Measurements from ENCODE around the gene PHLDA3.

Gene PHLDA3

GRCh38 chr1:201501812-201502510, 33.0 kb upstream of the PHLDA3 start (continued):
- no peak for TF ChIP-seq MEIS1 (CRISPR knock-in tag; IDR thresholded peaks at IDR 0.05; ENCODE audit: borderline replicate concordance)
- no peak for TF ChIP-seq REPIN1 (tag by site-specific recombination; IDR thresholded peaks at IDR 0.05; ENCODE audit: low read depth)
- no peak for TF ChIP-seq KLF7 (tag by site-specific recombination; IDR thresholded peaks at IDR 0.05; ENCODE audit: borderline replicate concordance)
- no peak for TF ChIP-seq ZNF521 (tag by site-specific recombination; IDR thresholded peaks at IDR 0.05)
- TF ChIP-seq ZBTB7A (tag by site-specific recombination; IDR thresholded peaks at IDR 0.05; ENCODE audit: low read depth), result no peak
- TF ChIP-seq IKZF3 (tag by site-specific recombination; IDR thresholded peaks at IDR 0.05), result no peak
- no peak for TF ChIP-seq ZNF18 (tag by site-specific recombination; IDR thresholded peaks at IDR 0.05)
- no peak for TF ChIP-seq ZNF335 (tag by site-specific recombination; conservative IDR thresholded peaks at IDR 0.05)
- TF ChIP-seq BCL11B (tag by site-specific recombination; IDR thresholded peaks at IDR 0.05; ENCODE audit: low read depth), result no peak
- peak; percentile 86 for TF ChIP-seq ZNF518A (tag by site-specific recombination; conservative IDR thresholded peaks at IDR 0.05; ENCODE audit: low read depth)
- 0 out of 2 replicates have a peak, but pooled peaks have one; percentile 57 for TF ChIP-seq ZNF292 (tag by site-specific recombination; IDR thresholded peaks at IDR 0.05; ENCODE audit: borderline replicate concordance, low read depth)
- peak; percentile 69; the same call in 1 of the 2 replicates for TF ChIP-seq ZNF558 (tag by site-specific recombination; IDR thresholded peaks at IDR 0.05)
- no peak for TF ChIP-seq KLF17 (tag by site-specific recombination; IDR thresholded peaks at IDR 0.05)
- no peak for TF ChIP-seq YY2 (tag by site-specific recombination; IDR thresholded peaks at IDR 0.05)
- TF ChIP-seq ZNF121 (tag by site-specific recombination; IDR thresholded peaks at IDR 0.05), result no peak
- peak; percentile 62; the same call in 1 of the 2 replicates for TF ChIP-seq ZNF140 (tag by site-specific recombination; IDR thresholded peaks at IDR 0.05)
- TF ChIP-seq ZNF596 (tag by site-specific recombination; IDR thresholded peaks at IDR 0.05), result no peak
- no peak for TF ChIP-seq HOXD13 (CRISPR knock-in tag; IDR thresholded peaks at IDR 0.05; ENCODE audit: borderline replicate concordance)
- peak; percentile 40 for TF ChIP-seq ZNF654 (tag by site-specific recombination; IDR thresholded peaks at IDR 0.05; ENCODE audit: low read depth)
- TF ChIP-seq ZNF404 (tag by site-specific recombination; IDR thresholded peaks at IDR 0.05), result peak; percentile 77
- no peak for TF ChIP-seq PRDM2 (tag by site-specific recombination; IDR thresholded peaks at IDR 0.05; ENCODE audit: borderline replicate concordance)
- no peak for TF ChIP-seq ZNF600 (tag by site-specific recombination; IDR thresholded peaks at IDR 0.05)
- TF ChIP-seq ZEB2 (tag by site-specific recombination; IDR thresholded peaks at IDR 0.05), result no peak
- TF ChIP-seq CTCF (tag by site-specific recombination; IDR thresholded peaks at IDR 0.05), result no peak
- no peak for TF ChIP-seq ZNF324 (tag by site-specific recombination; IDR thresholded peaks at IDR 0.05)
